ENCODE measurements around the gene PTK7.
"Not testable (repeated sequence)": the region's sequence is repeated elsewhere in the genome, so short reads cannot be mapped to it uniquely, and the experiment has no call there.

Gene PTK7

DNA sequence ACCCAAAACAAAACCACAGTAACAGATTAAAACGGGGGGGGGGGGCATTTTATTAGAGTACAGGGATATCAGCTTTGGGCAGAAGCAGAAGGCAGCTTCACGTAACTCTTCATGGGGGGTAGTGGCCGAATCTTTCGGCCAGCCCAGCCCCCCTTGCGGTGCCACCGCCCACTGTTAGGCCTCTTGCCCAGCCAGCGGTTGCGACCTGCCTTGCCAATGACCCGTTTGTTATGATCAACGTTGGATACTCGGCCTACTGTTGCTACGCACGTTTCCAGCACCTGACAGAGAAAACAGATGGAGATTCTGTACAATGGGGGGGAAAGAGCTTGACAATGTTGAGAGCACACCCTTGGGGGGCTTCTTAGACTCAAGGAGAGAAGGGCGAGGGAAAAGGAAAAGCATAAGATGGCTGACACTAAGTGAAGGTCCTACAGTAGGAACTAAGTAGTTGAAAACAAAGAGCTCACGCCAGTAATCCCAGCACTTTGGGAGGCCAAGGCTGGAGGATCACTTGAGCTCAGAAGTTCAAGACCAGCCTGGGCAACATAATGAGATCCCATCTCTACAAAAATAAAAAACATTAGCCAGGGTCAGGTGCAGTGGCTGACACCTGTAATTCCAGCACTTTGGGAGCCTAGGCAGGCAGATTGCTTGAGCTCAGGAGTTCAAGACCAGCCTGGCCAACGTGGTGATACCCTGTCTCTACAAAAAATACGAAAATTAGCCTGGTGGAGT, 21.7 kb upstream of the PTK7 start:
- DNase-seq, result no peak

DNA sequence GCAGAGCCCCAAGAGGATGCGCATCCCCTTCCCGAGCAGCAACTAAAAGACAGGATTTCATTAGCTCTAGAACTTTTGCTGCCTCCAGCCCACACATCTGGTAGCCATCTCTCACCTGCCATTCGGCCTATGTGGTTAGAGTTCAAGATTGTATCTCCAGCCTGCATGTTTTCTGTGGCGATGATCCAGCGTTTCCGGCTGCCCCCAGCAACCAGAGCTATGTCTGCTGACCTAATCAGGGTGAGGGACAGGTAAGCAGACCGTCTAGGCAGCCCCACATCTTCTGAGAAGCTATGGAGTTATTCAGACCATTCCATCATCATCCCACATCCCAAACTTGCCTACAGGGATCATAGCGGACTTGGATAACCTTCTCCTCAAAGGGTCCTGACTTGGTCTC, 20.1 kb upstream of the PTK7 start:
- no peak for DNase-seq

DNA sequence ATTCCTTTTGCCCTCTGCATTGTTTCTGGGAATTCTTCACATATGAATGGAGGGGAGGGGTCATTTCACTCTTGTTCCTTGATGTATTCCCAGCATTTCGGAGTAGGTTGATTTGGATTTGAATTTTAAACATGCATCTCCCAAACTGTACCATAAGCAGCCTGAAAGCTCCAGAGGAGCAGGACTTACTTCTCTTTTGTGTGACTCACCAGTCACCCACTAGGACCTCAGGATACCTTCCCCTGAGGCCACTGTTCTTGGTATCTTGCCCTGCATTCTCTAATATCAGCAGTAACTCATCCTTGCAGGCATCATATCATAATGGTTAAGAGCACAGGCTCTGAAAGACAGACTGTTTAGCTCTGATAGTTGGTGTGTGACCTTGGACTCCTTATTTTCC, 17.6 kb upstream of the PTK7 start:
- DNase-seq, result no peak

DNA sequence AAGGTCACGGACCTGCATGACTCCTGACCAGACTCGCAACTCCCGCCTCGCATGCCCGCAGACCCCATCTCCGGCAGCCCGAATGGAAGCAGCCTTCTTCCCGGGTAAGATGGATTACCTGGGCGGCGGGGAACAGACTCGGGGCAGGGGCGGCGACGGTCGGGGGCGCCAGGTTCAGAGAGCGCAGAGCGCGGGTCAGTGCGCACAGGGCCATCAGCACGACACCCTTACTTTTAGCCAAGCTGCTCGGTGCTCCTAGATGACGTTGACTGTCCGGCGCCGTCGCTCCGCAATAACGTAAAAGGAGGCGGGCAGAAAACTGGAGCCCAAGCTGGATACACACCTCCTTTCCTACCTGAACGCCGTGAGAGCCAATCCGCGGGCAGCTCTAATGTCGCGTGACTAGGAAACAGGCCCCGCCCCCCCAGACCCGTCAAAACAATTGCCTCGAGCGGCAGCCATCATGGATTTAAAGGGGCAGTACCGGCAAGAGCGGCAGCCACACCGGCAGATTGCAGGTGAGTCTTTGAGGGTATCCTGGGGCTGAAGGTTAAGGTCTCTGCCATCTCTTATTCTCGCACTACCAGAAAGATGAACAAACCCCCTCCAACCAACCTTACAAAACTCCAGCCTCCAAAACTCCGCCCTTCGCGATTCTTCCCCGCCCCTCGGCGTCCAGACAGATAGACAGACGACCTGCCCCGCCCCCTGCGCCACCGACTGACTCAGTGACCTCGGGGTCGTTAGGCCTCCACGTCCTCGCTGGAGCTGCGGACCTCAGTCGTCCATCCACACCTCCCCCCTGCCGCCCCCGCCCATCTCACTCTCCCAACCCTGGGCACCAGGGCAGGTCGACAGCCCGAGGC, 16.7 kb upstream of the PTK7 start, which contains the start of the genes KLC4 and MRPL2:
Gene KLC4 (plus strand): TSS at position 464 of the 866 bp plus-strand sequence. CDS start 1,705 bp downstream, outside the sequence.
Gene MRPL2 (minus strand): TSS at position 267 of the 866 bp plus-strand sequence. CDS start 53 bp downstream, at position 214.
- DNase-seq, result peak; percentile 90 to 99 (median 96)

DNA sequence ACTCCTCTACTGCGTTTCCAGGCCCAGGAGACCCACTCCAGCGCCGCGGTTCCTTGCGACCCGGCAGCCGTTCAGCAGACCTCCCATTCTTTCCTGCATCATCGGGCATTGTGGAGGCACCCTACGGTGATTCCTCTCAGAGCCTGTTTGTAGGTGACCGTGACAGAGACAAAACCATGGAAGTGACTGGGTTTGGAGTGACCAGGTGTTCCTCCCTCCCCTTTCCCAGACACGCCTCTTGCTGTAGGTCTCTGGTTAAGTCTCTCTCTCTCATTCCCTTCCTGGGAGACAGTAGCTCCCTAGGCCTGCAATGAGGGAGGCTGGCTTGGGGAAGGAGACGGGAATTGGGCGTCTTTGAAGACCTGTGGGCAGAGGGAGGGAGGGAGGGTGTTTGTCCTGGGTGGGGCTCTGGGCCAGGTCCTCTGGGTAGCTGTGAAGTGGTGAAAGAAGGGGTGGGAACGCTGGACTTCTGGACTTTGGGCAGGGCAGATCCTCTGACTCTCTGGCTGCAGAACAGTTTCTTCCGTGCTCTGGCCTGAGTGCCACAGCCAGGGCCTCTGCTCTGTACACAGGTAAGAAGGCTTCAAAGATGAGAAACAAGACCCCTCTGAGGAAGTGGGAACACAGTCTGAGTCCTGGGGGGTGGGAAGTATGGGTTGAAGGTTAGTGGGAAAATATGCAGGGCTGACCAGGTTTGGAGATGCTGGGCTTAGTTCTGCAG, 15.9 kb upstream of the PTK7 start:
- no peak for DNase-seq

DNA sequence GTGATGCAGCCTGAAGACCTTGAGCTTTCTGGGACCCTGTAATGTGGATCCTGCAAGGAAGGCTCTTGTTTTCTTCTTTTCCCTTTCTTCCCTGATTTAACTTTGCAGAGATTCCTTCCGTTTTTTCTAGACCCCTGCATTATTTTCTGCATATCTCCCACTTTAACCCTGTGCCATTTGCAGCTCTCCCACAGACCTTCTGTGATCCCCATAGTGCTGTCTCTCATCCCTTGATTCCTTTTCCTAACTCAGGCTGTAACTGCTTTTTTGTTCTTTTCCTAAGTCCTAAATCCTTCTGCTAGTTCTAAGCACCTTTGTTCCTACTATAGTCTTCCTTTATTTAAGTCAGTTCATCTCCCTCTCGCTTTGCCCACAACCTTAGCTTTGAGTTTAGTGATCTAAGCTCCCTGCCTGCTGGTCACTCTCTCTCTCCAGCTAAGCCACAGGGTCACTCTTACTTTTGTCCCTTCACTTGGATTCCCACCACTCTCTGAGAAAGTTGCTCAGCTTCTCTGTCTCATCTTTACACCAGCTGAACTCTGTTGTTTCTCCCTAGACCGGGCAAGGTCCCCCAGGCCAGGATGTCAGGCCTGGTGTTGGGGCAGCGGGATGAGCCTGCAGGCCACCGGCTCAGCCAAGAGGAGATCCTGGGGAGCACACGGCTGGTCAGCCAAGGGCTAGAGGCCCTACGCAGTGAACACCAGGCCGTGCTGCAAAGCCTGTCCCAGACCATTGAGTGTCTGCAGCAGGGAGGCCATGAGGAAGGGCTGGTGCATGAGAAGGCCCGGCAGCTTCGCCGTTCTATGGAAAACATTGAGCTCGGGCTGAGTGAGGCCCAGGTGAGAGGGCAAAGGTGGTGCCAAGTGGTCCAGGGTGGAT, 15.1 kb upstream of the PTK7 start:
- DNase-seq, result no peak

DNA sequence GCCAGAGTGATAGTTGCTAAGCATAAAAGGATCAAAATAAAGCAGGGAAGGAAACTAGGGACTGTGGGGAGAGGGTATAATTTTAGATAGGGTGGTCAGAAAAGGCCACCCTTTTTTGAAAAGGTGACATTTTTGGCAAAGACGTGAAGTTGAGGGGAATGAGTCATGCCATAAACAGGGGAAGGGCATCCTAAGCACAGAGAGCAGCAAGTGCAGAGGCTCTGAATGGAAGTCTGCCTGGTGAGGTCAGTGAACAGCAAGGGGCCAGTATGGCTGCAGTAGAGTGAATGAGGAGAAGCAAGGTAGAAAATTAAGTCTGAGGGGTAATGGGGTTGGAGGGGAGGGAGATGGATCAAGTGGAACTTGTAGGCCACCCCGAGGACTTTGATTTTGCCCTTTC, 14.3 kb upstream of the PTK7 start:
- DNase-seq, result no peak

DNA sequence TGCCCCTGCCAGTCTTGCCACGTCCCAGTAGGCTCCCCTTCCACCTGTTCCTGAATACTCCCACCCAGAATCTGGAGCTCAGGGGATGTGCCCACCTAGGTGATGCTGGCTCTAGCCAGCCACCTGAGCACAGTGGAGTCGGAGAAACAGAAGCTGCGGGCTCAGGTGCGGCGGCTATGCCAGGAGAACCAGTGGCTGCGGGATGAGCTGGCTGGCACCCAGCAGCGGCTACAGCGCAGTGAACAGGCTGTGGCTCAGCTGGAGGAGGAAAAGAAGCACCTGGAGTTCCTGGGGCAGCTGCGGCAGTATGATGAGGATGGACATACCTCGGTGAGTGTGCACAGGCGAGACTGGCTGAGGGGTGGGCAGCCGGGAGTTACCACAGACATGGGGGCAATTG, 13.3 kb upstream of the PTK7 start:
- DNase-seq, result no peak

DNA sequence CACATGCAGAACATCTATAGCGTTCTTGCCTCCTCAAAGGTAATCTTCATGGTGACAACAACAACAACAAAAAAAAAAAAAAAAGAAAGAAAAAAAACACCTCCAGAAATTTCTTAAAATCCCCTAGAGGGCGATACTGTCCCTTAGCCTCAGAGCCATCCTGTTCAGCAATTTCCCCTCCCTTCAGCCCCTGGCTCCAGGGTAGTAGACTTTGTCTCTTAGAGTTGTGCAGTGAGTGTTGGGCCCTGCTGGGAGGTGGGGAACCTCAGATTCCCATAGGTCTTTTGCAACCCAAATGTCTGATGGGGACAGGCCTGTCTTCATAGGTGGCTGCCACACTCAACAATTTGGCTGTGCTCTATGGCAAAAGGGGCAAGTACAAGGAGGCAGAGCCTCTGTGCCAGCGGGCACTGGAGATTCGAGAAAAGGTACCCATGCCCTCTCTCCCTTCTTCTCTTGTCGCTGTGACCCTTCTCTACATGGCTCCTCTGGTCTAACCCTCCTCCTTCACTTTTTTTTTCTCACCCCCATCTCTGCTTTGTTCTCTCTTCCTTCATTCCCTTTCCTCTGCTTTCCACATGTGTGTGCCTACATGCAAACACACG, 6.0 kb upstream of the PTK7 start:
- peak in 1 of 5 experiments; percentile 74 for DNase-seq

DNA sequence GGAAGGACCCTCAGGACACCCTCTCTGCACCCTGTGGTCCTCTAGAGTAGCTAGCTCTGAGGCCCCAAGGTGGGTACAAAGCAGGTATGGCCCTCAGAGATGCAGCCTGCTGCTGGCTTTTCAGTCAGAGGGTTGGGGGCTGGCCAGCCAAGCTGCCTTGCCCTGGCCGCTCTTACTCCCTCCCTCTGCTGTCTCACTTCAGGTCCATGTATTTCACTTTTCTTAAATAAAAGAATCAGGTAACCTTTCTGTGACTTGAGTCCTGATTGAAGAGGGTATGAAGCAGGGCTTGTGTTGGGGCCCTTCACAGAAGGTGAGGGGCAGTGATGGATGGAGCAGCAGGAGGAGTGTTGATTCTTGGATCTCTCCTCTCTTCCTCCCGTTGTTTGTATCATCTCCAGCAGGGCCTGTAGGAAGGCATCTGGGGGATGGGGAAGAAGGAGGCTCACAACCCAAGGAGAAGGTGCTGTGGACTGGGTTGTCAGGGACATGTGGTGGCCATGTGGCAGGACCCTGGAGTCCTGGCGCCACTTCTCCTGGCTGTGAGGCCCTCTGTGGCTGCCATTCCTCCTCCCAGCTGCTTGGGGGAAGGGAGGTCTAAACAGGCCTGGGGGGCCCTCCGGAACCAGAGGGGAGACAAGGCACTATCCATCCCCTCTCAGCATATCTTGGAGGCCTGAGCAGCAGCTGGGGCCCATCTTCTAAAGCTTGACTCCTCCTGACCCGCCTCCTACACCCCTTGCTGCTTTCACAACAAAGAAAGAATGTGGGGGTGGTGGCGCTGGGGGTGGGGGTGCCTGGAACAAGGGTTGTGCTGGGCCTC, 1.1 kb upstream of the PTK7 start:
- DNase-seq, result no peak

DNA sequence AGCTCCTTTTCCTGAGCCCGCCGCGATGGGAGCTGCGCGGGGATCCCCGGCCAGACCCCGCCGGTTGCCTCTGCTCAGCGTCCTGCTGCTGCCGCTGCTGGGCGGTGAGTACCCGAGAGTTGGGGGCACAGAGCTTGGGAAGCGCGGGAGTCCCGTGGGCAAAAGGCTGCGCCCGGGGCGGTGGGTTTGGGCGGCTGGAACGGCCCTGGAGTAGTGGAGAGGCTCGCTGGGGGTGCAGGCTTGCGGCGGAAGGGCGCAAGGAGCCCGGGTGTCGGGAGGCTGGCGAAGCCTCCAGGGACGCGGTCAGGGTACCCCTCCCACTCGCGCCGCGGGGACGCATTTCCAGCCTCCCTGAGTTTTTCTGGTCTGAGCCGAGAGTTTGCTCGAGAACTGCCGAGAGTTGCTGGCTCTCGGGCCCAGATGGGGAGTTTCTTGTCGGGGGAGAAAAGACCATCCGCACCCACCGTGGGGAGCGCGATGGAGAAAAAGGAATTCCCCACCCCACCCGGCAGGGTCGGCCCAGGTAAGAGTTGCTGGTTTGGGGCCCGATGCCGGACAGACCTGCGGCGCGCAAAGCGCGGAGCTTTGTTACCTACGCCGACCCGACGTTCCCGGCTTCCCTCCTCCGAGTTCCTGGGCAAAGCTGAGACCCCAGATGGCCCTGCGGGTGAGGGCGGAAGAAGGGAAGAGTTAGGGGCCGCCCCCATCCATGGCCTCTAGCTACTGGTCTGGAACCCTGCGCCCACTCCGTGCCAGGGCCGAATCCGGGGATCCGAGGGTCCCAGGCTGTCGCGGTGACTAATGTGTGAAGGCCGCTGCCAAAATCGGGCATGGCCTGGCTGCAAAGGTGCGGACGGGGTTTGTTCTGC, 584 bp downstream of the PTK7 start:
- DNase-seq, result no peak

DNA sequence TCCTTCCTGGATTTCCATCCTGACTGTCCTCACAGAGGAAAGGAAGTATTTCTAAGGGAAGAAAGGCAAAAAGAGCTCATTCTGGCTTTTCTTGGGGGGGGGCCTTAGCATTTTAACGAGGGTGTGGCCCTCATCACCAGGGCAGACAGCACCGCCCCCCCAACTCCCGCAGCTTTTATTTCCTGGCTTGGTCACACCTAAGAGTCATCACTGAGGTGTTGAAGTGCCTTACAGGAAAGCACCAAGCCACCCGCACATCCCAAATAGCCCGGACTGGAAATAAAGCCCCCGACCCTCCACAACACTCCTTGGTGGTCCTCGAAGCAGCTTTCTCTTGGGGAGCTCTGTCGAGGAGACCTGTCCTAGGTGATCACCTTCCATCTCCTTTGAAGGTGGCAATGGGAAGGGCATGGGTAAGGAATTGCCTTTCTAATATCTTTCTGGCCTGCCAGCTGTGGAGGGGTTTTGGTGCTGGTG, 1.3 kb downstream of the PTK7 start:
- DNase-seq, result no peak

DNA sequence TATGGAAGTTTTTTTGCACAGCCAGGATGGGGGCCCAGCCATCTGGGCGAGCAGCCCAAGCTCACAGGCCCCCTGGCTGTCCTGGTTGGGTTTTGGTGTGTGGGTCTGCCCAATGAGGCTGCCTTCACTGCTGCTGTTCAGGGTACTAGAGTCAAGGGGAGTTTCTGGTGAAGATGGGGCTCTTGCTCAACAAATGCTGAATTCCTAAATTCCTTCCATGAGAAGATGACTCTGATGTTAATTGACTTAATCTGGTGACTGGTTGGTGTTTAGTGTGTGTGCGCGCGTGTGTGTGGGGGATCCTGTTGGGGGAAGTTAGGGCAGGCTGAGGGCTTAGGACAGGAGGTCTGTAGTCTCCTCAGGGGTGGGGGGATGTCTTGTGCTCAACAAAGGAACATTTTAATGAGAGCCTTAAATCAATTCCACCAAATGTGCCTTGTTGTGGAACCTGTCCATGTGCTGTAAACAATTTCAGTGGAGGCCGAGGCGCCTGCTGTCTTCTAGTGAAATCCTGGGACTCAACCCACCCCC, 1.9 kb downstream of the PTK7 start:
- DNase-seq, result no peak

DNA sequence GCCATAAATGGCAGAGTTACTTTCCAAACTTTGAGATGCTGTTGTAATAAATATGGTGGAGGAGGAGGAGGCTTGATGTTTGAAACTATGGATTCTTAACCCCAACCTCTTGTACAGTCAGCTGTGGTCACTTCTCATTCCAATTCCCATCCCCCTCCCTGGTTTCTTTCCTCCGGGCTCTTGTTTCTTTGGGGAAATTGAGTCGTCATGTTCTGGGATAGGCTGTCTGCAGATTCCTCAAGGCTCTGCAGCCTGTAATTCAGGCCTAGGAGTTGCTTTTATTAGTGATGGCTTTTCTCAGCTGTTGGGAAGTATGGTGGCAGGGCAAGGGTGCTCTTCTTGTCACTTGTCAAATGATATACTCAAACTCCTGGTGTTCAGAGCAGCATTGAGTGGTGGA, 2.6 kb downstream of the PTK7 start:
- no peak for DNase-seq

DNA sequence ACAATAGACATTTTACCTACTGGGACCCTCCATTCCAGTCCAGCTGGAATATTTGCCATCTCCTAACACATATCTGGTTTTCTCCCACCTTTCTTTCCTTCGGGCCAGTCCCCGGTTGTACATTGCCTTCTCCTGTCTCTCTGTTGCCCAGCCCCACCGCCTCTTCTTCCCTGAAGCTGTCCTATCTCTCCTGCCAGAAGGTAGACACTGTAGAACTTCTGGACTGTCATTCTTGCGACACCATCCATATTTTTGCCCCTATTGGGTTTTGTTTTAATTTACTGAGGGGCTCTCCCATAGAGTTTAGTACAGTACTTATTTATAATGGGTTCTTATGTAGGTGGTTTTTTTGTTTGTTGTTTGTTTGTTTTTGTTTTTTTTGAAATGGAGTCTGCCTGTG, 4.9 kb downstream of the PTK7 start:
- no peak for DNase-seq

DNA sequence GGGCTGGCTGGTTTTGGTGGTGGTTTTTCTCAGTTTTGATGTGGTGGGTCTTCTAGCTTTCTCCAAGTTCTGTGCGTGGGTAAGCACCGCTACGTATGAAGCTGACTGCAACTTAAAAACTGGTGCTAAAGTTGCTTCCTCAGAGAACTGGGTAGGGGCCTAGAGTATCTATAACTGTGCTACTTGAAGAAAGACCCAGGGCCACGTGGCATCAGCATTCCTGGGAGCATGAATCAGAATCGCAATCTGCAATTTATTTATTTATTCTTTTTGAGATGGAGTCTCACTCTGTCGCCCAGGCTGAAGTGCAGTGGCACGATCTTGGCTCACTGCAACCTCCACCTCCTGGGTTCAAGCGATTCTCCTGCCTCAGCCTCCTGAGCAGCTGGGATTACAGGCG, 5.8 kb downstream of the PTK7 start:
- DNase-seq, result not testable (repeated sequence)

DNA sequence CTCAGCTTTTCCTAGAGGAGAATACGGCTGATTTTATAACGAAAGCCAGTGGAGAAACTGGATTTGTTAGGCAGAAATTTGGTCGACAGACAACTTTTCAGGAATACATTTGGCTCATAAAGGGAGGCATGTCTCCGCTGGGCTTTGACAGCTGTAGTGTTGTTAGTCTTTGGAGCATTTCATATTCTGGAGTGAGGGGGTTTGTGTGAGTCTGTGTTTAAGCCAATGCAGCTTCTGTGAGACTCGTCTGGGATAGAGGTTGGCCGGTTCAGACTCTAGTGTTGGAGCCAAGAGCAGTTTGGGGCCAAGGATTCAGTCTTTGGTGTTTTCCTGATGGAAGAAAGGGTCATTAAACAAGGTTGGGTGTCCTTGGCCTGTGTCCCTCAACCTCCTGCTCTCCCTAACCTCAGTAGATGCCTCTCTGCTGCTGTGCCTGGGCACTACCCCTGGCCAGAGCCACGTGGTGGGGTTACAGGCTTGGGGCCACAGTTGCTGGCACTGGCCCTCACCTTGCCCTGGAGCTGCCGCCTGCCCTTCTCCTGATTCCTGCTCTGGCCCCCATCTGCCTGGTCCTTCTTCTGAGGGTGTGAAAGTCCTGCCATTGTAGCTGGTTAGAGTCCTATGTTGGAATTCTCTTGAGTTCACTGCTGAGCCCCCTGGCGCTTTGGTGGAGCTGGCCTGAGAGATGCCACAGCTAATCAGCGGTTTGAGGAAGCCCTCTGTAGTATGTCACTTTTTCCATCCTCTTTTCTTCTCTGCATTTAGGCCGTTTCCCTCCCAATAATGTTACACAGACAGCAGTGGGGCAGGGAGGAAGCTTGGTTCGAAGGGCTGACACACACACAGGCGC, 6.9 kb downstream of the PTK7 start:
- no peak for DNase-seq

DNA sequence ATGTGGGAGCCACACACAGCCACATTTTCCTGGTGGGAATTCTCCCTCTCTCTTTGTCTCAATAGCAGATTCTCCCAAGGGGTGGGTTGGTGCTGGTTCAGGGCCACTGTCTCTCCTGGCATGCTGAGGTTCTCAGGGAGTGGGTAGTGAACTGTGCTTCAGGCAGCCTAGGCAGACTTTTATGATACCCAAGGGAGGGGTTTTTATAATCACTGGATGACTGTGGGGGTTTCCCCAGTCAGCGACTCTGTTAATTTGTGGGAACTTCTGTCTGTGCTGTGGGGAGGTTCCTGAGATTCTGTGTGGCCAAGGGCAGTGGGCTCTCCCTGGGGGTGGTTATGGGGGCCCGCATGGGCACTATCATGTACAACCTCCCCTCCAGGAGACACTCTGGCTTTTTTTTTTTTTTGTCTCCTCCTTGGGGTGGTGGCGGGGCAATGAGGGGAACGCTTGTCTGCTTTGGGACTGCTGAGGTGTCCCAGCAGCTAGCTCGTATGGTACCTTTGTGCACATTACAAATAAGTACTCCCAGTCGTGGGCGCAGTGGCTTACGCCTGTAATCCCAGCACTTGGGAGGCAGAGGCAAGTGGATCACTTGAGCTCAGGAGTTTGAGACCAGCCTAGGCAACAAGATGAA, 10.0 kb downstream of the PTK7 start:
- DNase-seq, result no peak

Measured in T-helper 2 cell (primary cell).